HepG2 (cell line): ENCODE measurements around the gene TMEM217. TPM values are rescaled to one million over a fixed set of nuclear protein-coding genes. Genes with fewer than 3 reads are reported as not detected.
A peak's percentile ranks its signal among the peaks of the same experiment; 100 is the strongest.

ENCODE experiments used
- ARNTL ChIP-seq: sonication (generic); formaldehyde crosslinking; IDR thresholded peaks from 2 replicates; pipeline ENCODE4 v1.4.0; 2020; ENCODE audit warnings: mild to moderate bottlenecking, missing genetic modification reagents
- CC2D1A ChIP-seq: sonication (generic); formaldehyde crosslinking; IDR thresholded peaks from 2 replicates; pipeline ENCODE4 v1.8.1; 2023; ENCODE audit warnings: mild to moderate bottlenecking, missing genetic modification reagents
- CREB1 ChIP-seq, 2 experiments: fragments of 450-650 bp in 1 of 2; IDR thresholded peaks; 2 replicates each; pipeline ENCODE4 v1.6.1; 2016 to 2017; ENCODE audit warnings: control low read depth in 1 of 2, mild to moderate bottlenecking in 1 of 2, missing compliant biosample characterization in 1 of 2, missing genetic modification characterization in 1 of 2
- FOSL1 ChIP-seq: sonication (generic); formaldehyde crosslinking; IDR thresholded peaks from 2 replicates; pipeline ENCODE4 v1.9.0; 2021; ENCODE audit warnings: missing genetic modification reagents, borderline replicate concordance
- IKZF4 ChIP-seq: sonication (generic); formaldehyde crosslinking; IDR thresholded peaks from 2 replicates; pipeline ENCODE4 v1.5.1; 2020; ENCODE audit warnings: borderline replicate concordance, mild to moderate bottlenecking, low read depth, missing genetic modification reagents; ENCODE audit errors: not compliant biosample characterization
- JUN ChIP-seq: sonication (generic); formaldehyde crosslinking; IDR thresholded peaks from 2 replicates; pipeline ENCODE4 v1.4.0; 2020; ENCODE audit warnings: mild to moderate bottlenecking, missing genetic modification reagents
- PHF5A ChIP-seq: IDR thresholded peaks from one replicate; pipeline ENCODE4 v1.6.1; 2018; ENCODE audit warnings: low read depth, missing genetic modification reagents; ENCODE audit not compliant: unreplicated experiment
- POLR2A ChIP-seq, 2 experiments: IDR thresholded peaks; 2 replicates each; pipeline ENCODE4 v1.6.1; 2011; ENCODE audit warnings: low read depth in 2 of 2, low read length in 2 of 2, mild to moderate bottlenecking in 1 of 2, moderate library complexity in 1 of 2; ENCODE audit not compliant: insufficient read depth in 1 of 2
- RBAK ChIP-seq: sonication (generic); formaldehyde crosslinking; IDR thresholded peaks from 2 replicates; pipeline ENCODE4 v1.5.1; 2020; ENCODE audit warnings: mild to moderate bottlenecking, missing genetic modification reagents
- SNRNP70 ChIP-seq: fragments of 200-400 bp; formaldehyde crosslinking; IDR thresholded peaks from 2 replicates; pipeline ENCODE4 v1.6.1; 2017; ENCODE audit warnings: mild to moderate bottlenecking, low read depth, low read length, moderate library complexity
- TRIM24 ChIP-seq: sonication (generic); formaldehyde crosslinking; IDR thresholded peaks from 2 replicates; pipeline ENCODE4 v1.8.0; 2022; ENCODE audit warnings: mild to moderate bottlenecking, missing genetic modification reagents
- ZFYVE20 ChIP-seq: sonication (generic); formaldehyde crosslinking; IDR thresholded peaks from 2 replicates; pipeline ENCODE4 v1.8.0; 2023; ENCODE audit warnings: low read depth, mild to moderate bottlenecking, moderate library complexity, missing genetic modification reagents, borderline replicate concordance
- ZNF207 ChIP-seq: fragments of 450-650 bp; IDR thresholded peaks from 2 replicates; pipeline ENCODE4 v1.6.1; 2016; ENCODE audit warnings: antibody characterized with exemption, borderline replicate concordance
- ZNF33A ChIP-seq: sonication (generic); formaldehyde crosslinking; IDR thresholded peaks from 2 replicates; pipeline ENCODE4 v1.5.1; 2020; ENCODE audit warnings: missing genetic modification reagents, mild to moderate bottlenecking, moderate library complexity, borderline replicate concordance
- ZNF547 ChIP-seq: sonication (generic); formaldehyde crosslinking; IDR thresholded peaks from 2 replicates; pipeline ENCODE4 v1.5.1; 2020; ENCODE audit warnings: mild to moderate bottlenecking, missing genetic modification reagents
- ZNF557 ChIP-seq: sonication (generic); formaldehyde crosslinking; IDR thresholded peaks from 2 replicates; pipeline ENCODE4 v1.4.0; 2020; ENCODE audit warnings: missing genetic modification reagents
- ZNF674 ChIP-seq: sonication (generic); formaldehyde crosslinking; IDR thresholded peaks from 2 replicates; pipeline ENCODE4 v1.5.0; 2020; ENCODE audit warnings: low read depth, mild to moderate bottlenecking, missing genetic modification reagents
- ZNF746 ChIP-seq: sonication (generic); formaldehyde crosslinking; IDR thresholded peaks from 2 replicates; pipeline ENCODE4 v1.8.0; 2022; ENCODE audit warnings: mild to moderate bottlenecking, missing genetic modification reagents
- polyA plus RNA-seq, 8 experiments: library from polyadenylated mRNA; depleted of rRNA in 3 of 8; stranded (reverse) in 7 of 8; unstranded in 1 of 8; fragments of >200 nt; fragmentation: Illumina TruSeq in 4 of 8; extraction: Trizol in 4 of 8; gene quantifications; 2 replicates each; pipeline versions ENCODE4 v1.2.1 to v1.2.3, GENCODE V29; 2011 to 2016; ENCODE audit warnings: low read depth in 4 of 8, missing spikeins in 1 of 8, mixed read lengths in 1 of 8; ENCODE audit not compliant: insufficient read depth in 1 of 8
- total RNA-seq, 5 experiments: library from RNA; depleted of rRNA; stranded (reverse); fragments of >200 nt; fragmentation: Illumina TruSeq; extraction: Trizol; gene quantifications; 2 replicates each; pipeline ENCODE4 v1.2.3, GENCODE V29; 2016; ENCODE audit warnings: low read depth in 1 of 5
- TF ChIP-seq, protein P1 (sequence below): sonication (generic); formaldehyde crosslinking; IDR thresholded peaks from 2 replicates; pipeline ENCODE4 v1.4.0; 2020; ENCODE audit warnings: missing genetic modification reagents, borderline replicate concordance
- TF ChIP-seq, protein P2 (sequence below): sonication (generic); formaldehyde crosslinking; IDR thresholded peaks from 2 replicates; pipeline ENCODE4 v1.5.1; 2020; ENCODE audit warnings: missing genetic modification reagents, mild to moderate bottlenecking, borderline replicate concordance
- TF ChIP-seq, protein P3 (sequence below): sonication (generic); formaldehyde crosslinking; IDR thresholded peaks from 2 replicates; pipeline ENCODE4 v1.5.0; 2020; ENCODE audit warnings: missing genetic modification reagents, mild to moderate bottlenecking, borderline replicate concordance
- TF ChIP-seq, protein P4 (sequence below): IDR thresholded peaks from 2 replicates; pipeline ENCODE4 v1.6.1; 2016; ENCODE audit warnings: missing genetic modification reagents, missing compliant biosample characterization

TMEM217 gene
- total and polyA plus RNA-seq, 2 of the 13 experiments (the other 11 are each of a cell fraction or from before 2014, with no cell fraction given) = 2.3 to 3.4 TPM

DNA sequence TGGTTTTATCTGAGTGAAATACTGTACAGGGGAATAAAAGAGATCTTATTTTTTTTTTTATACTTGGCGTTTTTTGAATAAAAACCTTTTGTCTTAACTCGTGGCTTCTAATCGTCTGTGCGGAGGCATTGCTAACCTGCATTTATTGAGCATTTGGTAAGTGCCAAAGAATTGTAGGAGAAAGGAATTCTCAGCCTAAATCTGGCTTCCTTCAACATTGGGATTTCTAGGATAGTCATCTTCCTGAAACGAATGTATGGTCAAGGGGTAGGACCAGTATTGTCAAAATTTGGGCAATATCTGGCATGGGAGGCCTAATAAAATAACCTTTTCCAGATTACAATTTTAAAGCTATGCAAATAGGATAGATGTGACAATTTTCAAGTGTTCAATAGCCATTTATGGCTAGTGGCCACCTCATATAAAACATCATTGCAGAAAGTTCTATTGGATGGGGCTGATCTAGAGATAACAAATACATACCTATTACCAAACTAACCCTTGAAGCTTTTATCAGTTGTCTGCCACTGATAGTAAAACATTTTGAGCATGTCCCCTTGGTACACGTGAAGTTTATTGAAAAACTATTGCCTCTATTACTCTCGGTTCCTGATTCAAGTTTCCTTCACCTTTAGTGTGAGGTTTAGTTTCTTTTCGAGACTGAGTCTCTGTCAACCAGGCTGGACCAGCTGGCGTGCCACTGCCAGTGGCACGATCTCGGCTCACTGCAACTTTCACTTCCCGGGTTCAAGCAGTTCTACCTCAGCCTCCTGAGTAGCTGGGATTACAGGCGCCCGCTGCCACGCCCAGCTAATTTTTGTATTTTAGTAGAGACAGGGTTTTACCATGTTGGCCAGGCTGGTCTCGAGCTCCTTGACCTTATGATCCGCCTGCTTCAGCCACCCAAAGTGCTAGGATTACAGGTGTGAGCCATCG is 82.3 kb downstream of the TMEM217 start (continued):
- TF ChIP-seq CREB1 (IDR thresholded peaks at IDR 0.05) (no peak), CREB1 (CRISPR knock-in tag; IDR thresholded peaks at IDR 0.05) (no peak), ZNF557 (CRISPR knock-in tag) (no peak), ZNF746 (CRISPR knock-in tag) (no peak), JUN (CRISPR knock-in tag) (no peak), ZNF33A (CRISPR knock-in tag) (peak; percentile 47; the same call in 1 of the 2 replicates), TRIM24 (CRISPR knock-in tag) (no peak), RBAK (CRISPR knock-in tag) (no peak), ARNTL (CRISPR knock-in tag) (no peak), IKZF4 (CRISPR knock-in tag) (no peak), PHF5A (CRISPR knock-in tag) (no peak), ZNF207 (no peak), CC2D1A (CRISPR knock-in tag) (no peak), ZFYVE20 (CRISPR knock-in tag) (no peak), ZNF674 (no peak), SNRNP70 (no peak), ZNF547 (CRISPR knock-in tag) (no peak), POLR2A (IDR thresholded peaks at IDR 0.05; ENCODE audit: insufficient read depth in 1 of 2, low read depth in 2 of 2, low read length in 2 of 2) (peak in 1 of 2 experiments; percentile 72; a peak in 3 of 4 replicates), FOSL1 (CRISPR knock-in tag) (no peak)
- TF ChIP-seq, protein P1, sequence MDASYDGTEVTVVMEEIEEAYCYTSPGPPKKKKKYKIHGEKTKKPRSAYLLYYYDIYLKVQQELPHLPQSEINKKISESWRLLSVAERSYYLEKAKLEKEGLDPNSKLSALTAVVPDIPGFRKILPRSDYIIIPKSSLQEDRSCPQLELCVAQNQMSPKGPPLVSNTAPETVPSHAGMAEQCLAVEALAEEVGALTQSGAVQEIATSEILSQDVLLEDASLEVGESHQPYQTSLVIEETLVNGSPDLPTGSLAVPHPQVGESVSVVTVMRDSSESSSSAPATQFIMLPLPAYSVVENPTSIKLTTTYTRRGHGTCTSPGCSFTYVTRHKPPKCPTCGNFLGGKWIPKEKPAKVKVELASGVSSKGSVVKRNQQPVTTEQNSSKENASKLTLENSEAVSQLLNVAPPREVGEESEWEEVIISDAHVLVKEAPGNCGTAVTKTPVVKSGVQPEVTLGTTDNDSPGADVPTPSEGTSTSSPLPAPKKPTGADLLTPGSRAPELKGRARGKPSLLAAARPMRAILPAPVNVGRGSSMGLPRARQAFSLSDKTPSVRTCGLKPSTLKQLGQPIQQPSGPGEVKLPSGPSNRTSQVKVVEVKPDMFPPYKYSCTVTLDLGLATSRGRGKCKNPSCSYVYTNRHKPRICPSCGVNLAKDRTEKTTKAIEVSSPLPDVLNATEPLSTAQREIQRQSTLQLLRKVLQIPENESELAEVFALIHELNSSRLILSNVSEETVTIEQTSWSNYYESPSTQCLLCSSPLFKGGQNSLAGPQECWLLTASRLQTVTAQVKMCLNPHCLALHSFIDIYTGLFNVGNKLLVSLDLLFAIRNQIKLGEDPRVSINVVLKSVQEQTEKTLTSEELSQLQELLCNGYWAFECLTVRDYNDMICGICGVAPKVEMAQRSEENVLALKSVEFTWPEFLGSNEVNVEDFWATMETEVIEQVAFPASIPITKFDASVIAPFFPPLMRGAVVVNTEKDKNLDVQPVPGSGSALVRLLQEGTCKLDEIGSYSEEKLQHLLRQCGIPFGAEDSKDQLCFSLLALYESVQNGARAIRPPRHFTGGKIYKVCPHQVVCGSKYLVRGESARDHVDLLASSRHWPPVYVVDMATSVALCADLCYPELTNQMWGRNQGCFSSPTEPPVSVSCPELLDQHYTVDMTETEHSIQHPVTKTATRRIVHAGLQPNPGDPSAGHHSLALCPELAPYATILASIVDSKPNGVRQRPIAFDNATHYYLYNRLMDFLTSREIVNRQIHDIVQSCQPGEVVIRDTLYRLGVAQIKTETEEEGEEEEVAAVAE = no peak
- TF ChIP-seq, protein P2, sequence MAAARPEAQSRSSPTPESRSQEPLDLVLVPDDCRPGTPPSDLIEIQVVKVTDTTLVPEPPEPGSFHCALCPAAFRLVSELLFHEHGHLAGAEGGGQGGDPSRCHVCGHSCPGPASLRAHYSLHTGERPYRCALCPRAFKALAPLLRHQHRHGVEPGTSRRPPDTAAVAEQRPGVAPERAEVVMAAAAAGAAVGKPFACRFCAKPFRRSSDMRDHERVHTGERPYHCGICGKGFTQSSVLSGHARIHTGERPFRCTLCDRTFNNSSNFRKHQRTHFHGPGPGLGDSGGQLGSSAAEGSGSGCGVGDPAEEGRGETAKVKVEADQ (CRISPR knock-in tag) = no peak
- TF ChIP-seq, protein P3, sequence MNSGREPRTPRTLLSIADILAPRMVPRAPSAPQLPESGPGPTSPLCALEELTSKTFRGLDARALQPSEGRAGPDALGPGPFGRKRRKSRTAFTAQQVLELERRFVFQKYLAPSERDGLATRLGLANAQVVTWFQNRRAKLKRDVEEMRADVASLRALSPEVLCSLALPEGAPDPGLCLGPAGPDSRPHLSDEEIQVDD (CRISPR knock-in tag) = no peak
- TF ChIP-seq, protein P4, sequence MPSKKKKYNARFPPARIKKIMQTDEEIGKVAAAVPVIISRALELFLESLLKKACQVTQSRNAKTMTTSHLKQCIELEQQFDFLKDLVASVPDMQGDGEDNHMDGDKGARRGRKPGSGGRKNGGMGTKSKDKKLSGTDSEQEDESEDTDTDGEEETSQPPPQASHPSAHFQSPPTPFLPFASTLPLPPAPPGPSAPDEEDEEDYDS (CRISPR knock-in tag) = no peak
